ENCODE data around the gene SUSD4. TPM values are rescaled to one million over a fixed set of nuclear protein-coding genes. Genes with fewer than 3 reads are reported as not detected.

SUSD4 gene
- total RNA-seq, 2 donors from 2014 or later, result 0.58 to 1.1 TPM

DNA sequence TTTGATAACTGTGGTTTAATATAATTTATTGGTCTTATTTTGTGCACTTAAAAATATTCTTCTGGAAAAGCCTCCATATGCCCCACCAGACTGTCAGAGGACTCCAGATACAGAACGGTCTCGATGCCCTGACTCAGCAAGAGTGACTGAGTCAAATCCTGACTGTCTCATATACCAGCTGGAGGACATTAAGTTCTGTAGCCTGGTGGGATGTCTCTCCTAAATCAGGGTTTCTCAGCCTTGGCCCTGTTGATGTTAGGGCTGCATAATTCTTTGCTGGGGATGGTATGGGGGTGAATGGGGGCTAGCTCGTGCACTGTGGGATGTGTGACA is 153.2 kb downstream of the SUSD4 start:
- H3K4me3 Mint-ChIP-seq, result no peak overlapping the region

DNA sequence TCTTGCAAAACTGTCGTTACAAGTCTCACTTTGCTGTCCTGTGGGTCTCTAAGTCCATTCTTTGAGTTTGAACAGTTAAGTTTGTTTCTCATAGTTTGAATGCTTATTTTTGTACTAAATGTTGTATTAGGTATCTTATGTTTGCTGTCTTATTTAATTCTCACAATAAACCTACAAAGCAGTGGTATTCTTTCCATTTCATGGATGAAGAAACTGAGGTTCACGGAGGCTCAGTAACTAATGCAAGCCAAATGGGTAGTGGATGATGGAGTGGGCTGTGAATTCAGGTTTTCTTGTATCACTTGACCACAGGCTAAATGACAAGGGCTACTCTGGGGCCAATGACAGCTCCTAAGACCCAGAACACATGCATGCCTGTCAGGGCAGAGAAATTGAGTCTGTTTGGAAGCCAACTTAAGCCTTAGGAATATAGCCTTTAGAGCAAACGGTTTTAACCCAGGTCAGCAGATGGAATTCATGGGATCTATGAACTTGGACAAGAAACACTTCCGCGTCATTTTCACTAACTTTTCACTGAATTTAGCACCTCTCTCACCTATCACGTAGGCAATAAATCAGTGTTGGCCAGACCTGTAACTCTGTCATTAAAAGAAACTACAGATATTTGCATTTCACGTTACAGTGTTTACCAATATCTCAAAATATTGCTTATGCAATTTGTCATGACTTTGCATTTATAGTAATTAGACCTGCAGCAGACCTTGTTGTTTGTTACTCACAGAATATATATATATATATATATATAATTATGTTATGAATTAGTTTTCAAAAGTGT is 153.8 kb downstream of the SUSD4 start:
- H3K27me3 Mint-ChIP-seq (ENCODE audit: low read depth), result peaks cover 5% of the 10 kb centered on the region
- ATAC-seq (replicated peaks in 1 of 2) (no peak), DNase-seq (no peak)
- H3K4me3 Mint-ChIP-seq, result no peak overlapping the region
- H3K36me3 Mint-ChIP-seq (ENCODE audit: insufficient read depth in 2 of 2), result no peaks in the 10 kb centered on the region
- H3K27ac Mint-ChIP-seq, result no peak overlapping the region
- no peaks in the 10 kb centered on the region for H3K4me1 Mint-ChIP-seq (ENCODE audit: low read depth)
- H3K9me3 Mint-ChIP-seq, result no peaks in the 10 kb centered on the region

More for the DNA sequence above, 153.2 kb downstream of the SUSD4 start:
- Mint-ChIP-seq H3K36me3 (ENCODE audit: insufficient read depth in 2 of 2) (no peaks in the 10 kb centered on the region), H3K27ac (no peak overlapping the region), H3K4me1 (ENCODE audit: low read depth) (no peaks in the 10 kb centered on the region), H3K9me3 (no peaks in the 10 kb centered on the region), H3K27me3 (ENCODE audit: low read depth) (peaks cover 5% of the 10 kb centered on the region)
- ATAC-seq (replicated peaks in 1 of 2) (no peak), DNase-seq (no peak)

DNA sequence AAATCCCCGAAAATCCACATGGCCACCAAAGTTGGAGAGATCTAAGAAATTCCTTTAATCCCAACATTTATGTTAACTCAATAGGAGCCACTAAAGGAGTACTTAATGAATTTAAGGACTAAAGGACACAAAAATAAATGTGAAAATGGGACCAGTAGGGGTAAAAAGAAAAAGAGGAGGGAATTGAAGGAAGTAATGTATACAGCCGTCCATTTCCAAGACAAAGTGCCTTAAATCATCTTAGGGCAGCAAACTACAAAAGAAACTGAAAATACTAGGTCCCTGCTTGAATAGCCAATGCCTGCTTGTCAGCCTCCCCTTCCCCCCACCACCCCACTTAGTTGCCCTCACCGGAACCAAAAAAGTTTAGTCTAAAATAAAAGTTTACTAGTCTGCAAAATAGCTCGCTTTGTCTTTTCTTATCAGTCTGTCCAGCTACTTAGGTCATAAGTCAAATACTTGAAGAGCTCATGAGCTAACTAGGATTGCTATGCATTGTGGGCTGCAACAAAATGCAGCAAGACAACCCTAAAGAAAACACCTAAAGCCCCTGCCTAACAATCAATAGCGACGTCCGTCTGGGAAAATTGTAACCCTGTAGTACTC is 154.6 kb downstream of the SUSD4 start:
- Mint-ChIP-seq H3K4me1 (ENCODE audit: low read depth) (no peaks in the 10 kb centered on the region), H3K27me3 (ENCODE audit: low read depth) (peaks cover 5% of the 10 kb centered on the region), H3K4me3 (no peak overlapping the region), H3K27ac (no peak overlapping the region), H3K36me3 (ENCODE audit: insufficient read depth in 2 of 2) (no peaks in the 10 kb centered on the region), H3K9me3 (no peaks in the 10 kb centered on the region)
- DNase-seq (no peak), ATAC-seq (replicated peaks in 1 of 2) (no peak)

DNA sequence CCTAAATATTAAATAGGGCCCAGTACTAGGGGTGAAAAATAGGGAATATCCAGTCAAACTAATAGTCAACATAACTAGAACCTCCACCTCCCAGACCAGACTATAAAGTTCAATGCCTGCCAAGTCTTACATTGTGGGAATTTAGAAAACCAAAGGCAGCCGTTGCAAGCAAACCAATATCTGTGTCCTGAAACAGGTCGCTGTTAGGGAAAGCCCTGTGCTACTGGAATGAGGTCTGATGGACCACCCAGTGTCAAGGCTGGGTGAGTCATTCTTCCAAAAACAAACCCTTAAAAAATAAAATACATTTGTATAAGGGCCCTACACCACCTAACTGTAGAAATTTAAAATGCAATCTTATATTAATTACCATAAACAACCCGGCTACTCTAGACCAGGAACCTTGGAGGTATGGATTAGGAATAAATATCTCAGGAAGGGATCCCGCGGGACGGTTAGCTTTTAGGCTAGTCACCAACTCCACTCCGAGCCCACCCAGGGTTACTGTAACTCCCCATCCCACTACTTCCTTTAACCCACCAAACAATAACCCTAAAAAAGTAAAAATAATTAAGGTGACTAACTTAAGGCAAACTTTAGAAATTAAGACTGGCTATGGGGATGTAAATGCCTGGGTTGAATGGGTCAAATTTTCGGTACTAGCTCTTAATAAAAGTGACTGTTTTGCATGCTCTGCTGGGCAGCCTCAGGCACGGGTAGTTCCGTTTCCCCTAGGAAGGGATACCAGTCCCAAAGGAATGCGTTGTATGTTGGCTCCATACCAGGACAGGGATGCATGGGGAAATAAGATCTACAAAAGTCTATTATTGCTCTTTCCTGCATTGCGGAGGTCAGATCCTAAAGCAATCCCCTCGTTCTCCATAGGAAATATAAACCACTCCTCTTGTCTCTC is 155.6 kb downstream of the SUSD4 start:
- H3K27me3 Mint-ChIP-seq (ENCODE audit: low read depth), result peaks cover 3% of the 10 kb centered on the region
- DNase-seq (no peak), ATAC-seq (replicated peaks in 1 of 2) (no peak)
- H3K4me1 Mint-ChIP-seq (ENCODE audit: low read depth), result no peaks in the 10 kb centered on the region
- H3K36me3 Mint-ChIP-seq (ENCODE audit: insufficient read depth in 2 of 2), result no peaks in the 10 kb centered on the region
- H3K4me3 Mint-ChIP-seq, result no peak overlapping the region
- H3K9me3 Mint-ChIP-seq, result no peaks in the 10 kb centered on the region
- no peak overlapping the region for H3K27ac Mint-ChIP-seq

DNA sequence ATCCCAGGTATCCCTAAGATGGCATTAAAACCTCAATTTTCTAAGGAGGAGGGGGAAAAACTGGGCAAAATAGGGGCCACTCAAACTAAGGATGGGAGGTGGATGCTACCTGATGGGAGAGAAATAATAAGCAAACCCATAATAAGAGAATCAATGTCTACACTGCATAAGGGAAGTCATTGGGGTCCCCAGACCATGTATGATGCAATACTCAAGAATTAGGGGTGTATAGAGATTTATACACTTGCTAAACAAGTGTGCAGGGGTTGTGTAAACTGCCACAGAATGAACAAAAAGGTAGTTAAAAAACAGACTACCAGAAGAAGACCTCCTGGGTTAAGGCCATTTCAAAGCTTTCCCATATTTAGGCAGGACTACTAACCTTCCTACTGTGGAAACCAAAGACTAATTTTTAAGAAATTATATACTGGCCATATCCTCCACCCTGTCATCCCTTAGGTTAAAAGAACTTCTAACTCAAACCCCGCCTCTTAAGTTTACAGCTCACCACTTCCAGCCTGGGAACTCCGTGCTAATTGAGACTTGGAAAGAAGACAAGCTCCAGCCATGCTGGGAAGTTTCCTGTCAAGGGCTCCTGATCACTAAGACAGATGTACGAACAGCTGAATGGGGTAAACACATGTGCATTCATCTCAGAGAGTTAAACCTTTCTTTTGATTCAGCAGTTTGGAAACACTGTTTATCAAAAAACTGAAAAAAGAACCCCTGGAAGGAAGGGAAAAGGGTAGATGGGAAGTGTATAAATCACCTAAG is 156.5 kb downstream of the SUSD4 start:
- Mint-ChIP-seq H3K4me3 (no peak overlapping the region), H3K36me3 (ENCODE audit: insufficient read depth in 2 of 2) (no peaks in the 10 kb centered on the region), H3K4me1 (ENCODE audit: low read depth) (no peaks in the 10 kb centered on the region), H3K9me3 (no peaks in the 10 kb centered on the region), H3K27me3 (ENCODE audit: low read depth) (no peaks in the 10 kb centered on the region), H3K27ac (no peak overlapping the region)
- ATAC-seq (replicated peaks in 1 of 2) (no peak), DNase-seq (no peak)

DNA sequence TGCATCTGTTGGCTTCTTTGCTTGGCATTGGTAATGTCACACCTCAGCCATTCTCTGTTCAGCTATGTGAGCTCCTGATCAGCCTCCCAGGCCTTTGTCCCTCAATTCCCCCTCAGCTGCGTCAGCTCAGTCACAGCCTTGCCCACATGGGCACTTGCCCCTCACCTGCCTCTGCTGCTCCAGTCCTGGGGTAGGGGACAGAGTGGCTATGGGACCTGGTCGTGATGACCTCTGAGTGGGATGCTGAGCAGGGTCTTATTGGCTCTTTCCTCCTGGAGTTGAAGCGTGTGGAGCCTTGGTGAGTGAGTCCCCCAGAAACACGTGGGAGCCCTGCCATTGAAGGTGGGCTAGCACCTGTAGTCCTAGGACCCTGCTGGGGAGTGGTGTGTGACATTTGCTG is 159.6 kb downstream of the SUSD4 start:
- no peak overlapping the region for H3K27ac Mint-ChIP-seq
- DNase-seq, result no peak
- H3K36me3 Mint-ChIP-seq (ENCODE audit: insufficient read depth in 2 of 2), result no peaks in the 10 kb centered on the region
- no peaks in the 10 kb centered on the region for H3K27me3 Mint-ChIP-seq (ENCODE audit: low read depth)
- H3K4me3 Mint-ChIP-seq, result no peak overlapping the region
- H3K9me3 Mint-ChIP-seq, result no peaks in the 10 kb centered on the region
- ATAC-seq (replicated peaks in 1 of 2), result no peak
- peaks cover 7% of the 10 kb centered on the region for H3K4me1 Mint-ChIP-seq (ENCODE audit: low read depth)

DNA sequence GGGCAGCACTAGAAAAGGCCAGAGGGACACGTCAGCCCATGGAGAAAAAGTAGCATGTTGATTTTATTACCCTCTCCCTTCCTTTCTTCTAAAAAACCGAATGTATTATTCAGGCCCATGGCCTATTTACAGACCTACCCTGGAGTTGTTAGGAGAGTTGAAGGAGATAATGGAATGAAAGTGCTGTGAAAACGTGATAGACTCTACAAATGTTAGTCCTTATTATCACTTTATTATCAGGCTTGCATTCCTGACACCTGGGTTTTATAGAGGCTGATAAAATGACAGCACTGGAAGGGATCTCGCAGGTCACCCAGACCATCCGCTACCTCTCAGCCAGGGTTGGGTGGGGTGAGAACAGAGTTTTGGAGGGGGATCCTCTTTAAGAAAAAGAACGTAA is 160.3 kb downstream of the SUSD4 start:
- H3K36me3 Mint-ChIP-seq (ENCODE audit: insufficient read depth in 2 of 2), result no peaks in the 10 kb centered on the region
- peaks cover 13% of the 10 kb centered on the region for H3K4me1 Mint-ChIP-seq (ENCODE audit: low read depth)
- no peak overlapping the region for H3K4me3 Mint-ChIP-seq
- H3K27me3 Mint-ChIP-seq (ENCODE audit: low read depth), result no peaks in the 10 kb centered on the region
- DNase-seq (no peak), ATAC-seq (replicated peaks in 1 of 2) (no peak)
- H3K27ac Mint-ChIP-seq, result no peak overlapping the region
- no peaks in the 10 kb centered on the region for H3K9me3 Mint-ChIP-seq

DNA sequence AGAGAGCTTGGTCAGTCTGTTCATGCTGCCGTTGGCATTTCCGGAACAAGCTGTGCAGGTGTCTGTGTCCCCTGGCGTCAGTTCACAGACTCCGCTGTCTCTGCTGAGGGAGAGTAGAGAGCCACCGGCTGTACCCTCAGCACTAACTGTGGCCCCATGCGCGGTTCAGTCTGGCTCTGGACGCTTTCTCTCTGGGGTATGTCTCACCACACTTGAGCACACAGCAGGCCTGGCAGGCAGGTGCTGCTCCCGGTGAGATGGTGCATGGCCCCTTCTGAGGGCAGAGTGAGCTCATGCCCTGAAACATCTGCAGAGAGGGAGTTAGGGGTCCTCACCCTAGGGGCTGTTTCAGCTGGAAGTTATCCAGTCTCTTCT is 161.0 kb downstream of the SUSD4 start:
- ATAC-seq (replicated peaks in 1 of 2) (no peak), DNase-seq (no peak)
- Mint-ChIP-seq H3K27me3 (ENCODE audit: low read depth) (no peaks in the 10 kb centered on the region), H3K4me1 (ENCODE audit: low read depth) (peaks cover 20% of the 10 kb centered on the region), H3K27ac (no peak overlapping the region), H3K36me3 (ENCODE audit: insufficient read depth in 2 of 2) (no peaks in the 10 kb centered on the region), H3K9me3 (no peaks in the 10 kb centered on the region), H3K4me3 (no peak overlapping the region)

DNA sequence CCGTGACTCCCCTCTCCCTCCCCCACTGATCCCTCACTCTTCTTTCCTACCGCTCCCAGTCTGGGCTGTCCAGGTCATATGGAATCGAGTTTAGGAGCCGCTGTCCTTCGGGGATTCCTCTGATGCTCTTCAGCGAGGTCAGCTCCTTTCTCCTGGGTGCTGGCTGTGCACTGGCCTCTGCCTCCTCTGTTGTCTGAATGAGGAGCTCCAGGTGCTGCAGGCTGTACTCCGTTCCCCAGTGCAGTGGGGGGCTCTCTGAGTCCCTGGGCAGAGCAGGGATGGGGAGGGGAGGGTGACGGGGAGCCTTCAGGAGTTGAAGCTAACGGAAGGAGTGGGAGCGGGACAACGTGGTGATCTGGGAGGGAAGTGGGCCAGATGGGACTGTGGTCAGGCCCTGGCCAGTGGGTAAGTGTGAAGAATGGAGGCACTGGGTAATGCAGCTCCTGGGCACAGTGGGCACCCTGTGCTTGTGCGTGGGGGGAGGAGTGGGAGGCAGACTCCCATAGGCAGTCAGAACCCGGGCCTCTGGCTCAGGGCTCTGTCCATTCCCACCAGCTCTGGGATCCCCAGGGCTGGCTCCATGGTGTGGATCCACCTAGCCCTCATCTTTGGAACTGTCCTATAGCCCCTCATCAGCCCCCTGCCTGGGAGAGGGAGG is 161.5 kb downstream of the SUSD4 start:
- H3K9me3 Mint-ChIP-seq, result no peaks in the 10 kb centered on the region
- ATAC-seq (replicated peaks in 1 of 2), result no peak
- H3K4me3 Mint-ChIP-seq, result no peak overlapping the region
- H3K27me3 Mint-ChIP-seq (ENCODE audit: low read depth), result no peaks in the 10 kb centered on the region
- DNase-seq, result no peak
- H3K27ac Mint-ChIP-seq, result no peak overlapping the region
- peaks cover 23% of the 10 kb centered on the region for H3K4me1 Mint-ChIP-seq (ENCODE audit: low read depth)
- no peaks in the 10 kb centered on the region for H3K36me3 Mint-ChIP-seq (ENCODE audit: insufficient read depth in 2 of 2)

DNA sequence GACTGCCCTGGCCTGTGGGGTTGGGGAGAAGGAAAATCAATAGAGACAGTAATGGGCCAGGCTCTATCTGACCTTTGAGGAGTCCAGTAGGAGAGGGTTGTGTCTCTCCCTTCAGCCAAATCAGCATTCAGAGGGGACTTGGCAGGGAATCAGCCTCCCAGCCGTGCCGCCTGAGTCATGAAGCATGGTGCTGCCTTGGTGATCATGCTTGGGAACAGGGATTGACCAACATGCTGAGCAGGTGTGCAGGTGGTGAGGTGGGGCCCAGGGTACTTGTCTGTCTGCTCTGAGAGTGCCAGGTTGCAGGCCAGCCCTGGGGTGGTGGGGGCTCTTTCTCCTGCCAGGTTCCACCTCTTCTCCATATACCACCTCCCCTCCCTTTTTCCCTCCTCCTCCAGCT is 162.0 kb downstream of the SUSD4 start:
- H3K27me3 Mint-ChIP-seq (ENCODE audit: low read depth), result no peaks in the 10 kb centered on the region
- H3K9me3 Mint-ChIP-seq, result no peaks in the 10 kb centered on the region
- H3K27ac Mint-ChIP-seq, result no peak overlapping the region
- no peak for ATAC-seq (replicated peaks in 1 of 2)
- DNase-seq, result no peak
- peaks cover 28% of the 10 kb centered on the region for H3K4me1 Mint-ChIP-seq (ENCODE audit: low read depth)
- no peaks in the 10 kb centered on the region for H3K36me3 Mint-ChIP-seq (ENCODE audit: insufficient read depth in 2 of 2)
- no peak overlapping the region for H3K4me3 Mint-ChIP-seq

DNA sequence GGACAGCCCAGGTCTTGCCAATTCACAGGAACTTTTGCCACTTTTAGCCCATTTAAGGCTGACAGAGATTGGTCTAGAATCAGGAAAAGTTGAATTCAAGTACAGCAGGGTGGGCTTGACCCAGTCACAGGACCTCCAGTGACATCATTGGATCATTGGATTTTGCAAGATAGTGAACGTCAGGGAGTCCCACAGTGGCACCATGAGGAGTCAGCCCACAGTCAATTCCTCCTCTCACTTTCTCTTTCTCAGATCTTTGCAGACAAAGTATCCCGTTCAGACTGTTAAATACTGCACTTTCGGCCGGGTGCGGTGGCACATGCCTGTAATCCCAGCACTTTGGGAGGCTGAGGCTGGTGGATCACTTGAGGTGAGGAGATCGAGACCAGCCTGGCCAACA is 163.1 kb downstream of the SUSD4 start:
- Mint-ChIP-seq H3K9me3 (no peaks in the 10 kb centered on the region), H3K36me3 (ENCODE audit: insufficient read depth in 2 of 2) (no peaks in the 10 kb centered on the region), H3K4me1 (ENCODE audit: low read depth) (peaks cover 32% of the 10 kb centered on the region), H3K4me3 (no peak overlapping the region), H3K27ac (no peak overlapping the region), H3K27me3 (ENCODE audit: low read depth) (no peaks in the 10 kb centered on the region)
- ATAC-seq (replicated peaks in 1 of 2) (no peak), DNase-seq (no peak)

DNA sequence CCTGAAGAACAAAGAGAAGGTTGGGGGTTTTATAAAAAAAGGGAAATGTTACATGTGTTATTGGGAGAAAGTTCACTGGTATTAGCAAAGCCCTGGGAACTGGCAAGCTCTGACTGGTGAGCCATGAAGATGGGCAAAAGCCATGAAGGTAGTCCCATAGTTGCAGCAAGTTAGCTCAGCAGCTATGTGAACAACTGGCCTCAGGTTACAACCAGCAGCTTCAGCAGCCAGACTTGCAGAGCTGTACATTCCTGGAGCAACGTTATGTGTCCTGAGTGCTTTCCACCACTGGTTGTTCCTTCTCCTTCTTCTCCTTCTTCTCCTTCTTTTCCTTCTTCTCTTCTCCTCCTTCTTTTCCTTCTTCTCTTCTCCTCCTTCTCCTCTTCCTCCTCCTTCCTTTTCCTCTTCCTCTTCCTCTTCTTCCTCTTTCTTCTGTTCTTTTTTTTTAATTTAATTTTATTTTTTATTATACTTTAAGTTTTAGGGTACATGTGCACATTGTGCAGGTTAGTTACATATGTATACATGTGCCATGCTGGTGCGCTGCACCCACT is 164.8 kb downstream of the SUSD4 start:
- H3K27ac Mint-ChIP-seq, result no peak overlapping the region
- H3K36me3 Mint-ChIP-seq (ENCODE audit: insufficient read depth in 2 of 2), result no peaks in the 10 kb centered on the region
- H3K9me3 Mint-ChIP-seq, result no peaks in the 10 kb centered on the region
- H3K4me1 Mint-ChIP-seq (ENCODE audit: low read depth), result peaks cover 32% of the 10 kb centered on the region
- DNase-seq, result no peak
- no peak overlapping the region for H3K4me3 Mint-ChIP-seq
- H3K27me3 Mint-ChIP-seq (ENCODE audit: low read depth), result no peaks in the 10 kb centered on the region
- ATAC-seq (replicated peaks in 1 of 2), result no peak
